HepG2 (cell line): ENCODE data around the gene WDR18. TPM values are rescaled to one million over a fixed set of nuclear protein-coding genes. Genes with fewer than 3 reads are reported as not detected.

Experiments
- CBFB ChIP-seq: sonication (generic); formaldehyde crosslinking; IDR thresholded peaks from 2 replicates; pipeline ENCODE4 v1.4.0; 2020; ENCODE audit warnings: missing genetic modification reagents
- CBX1 ChIP-seq: IDR thresholded peaks from one replicate; pipeline ENCODE4 v1.6.1; 2016; ENCODE audit warnings: antibody characterized with exemption, low read depth
- CEBPG ChIP-seq: IDR thresholded peaks from 2 replicates; pipeline ENCODE4 v1.6.1; 2016
- GFI1 ChIP-seq: sonication (generic); formaldehyde crosslinking; IDR thresholded peaks from 2 replicates; pipeline ENCODE4 v1.5.0; 2020; ENCODE audit warnings: missing genetic modification reagents, mild to moderate bottlenecking, borderline replicate concordance
- IRF1 ChIP-seq: sonication (generic); formaldehyde crosslinking; IDR thresholded peaks from 2 replicates; pipeline ENCODE4 v1.4.0; 2020; ENCODE audit warnings: low read depth, mild to moderate bottlenecking, missing genetic modification reagents
- JDP2 ChIP-seq: sonication (generic); formaldehyde crosslinking; IDR thresholded peaks from 2 replicates; pipeline ENCODE4 v1.8.1; 2022; ENCODE audit warnings: missing genetic modification reagents, borderline replicate concordance
- MED13 ChIP-seq: sonication (generic); formaldehyde crosslinking; IDR thresholded peaks from 2 replicates; pipeline ENCODE4 v1.5.0; 2020; ENCODE audit warnings: missing genetic modification reagents
- MTF1 ChIP-seq: sonication (generic); formaldehyde crosslinking; IDR thresholded peaks from 2 replicates; pipeline ENCODE4 v1.5.0; 2020; ENCODE audit warnings: missing genetic modification reagents
- RFXAP ChIP-seq: sonication (generic); formaldehyde crosslinking; IDR thresholded peaks from 2 replicates; pipeline ENCODE4 v1.4.0; 2020; ENCODE audit warnings: missing genetic modification reagents, borderline replicate concordance
- TAF15 ChIP-seq: fragments of 200-400 bp; formaldehyde crosslinking; IDR thresholded peaks from one replicate; pipeline ENCODE4 v1.6.1; 2018; ENCODE audit warnings: mild to moderate bottlenecking, low read depth, low read length; ENCODE audit not compliant: poor library complexity, severe bottlenecking
- TBP ChIP-seq: sonication (generic); formaldehyde crosslinking; IDR thresholded peaks from 2 replicates; pipeline ENCODE4 v1.5.0; 2020; ENCODE audit warnings: missing genetic modification reagents
- ZKSCAN8 ChIP-seq: IDR thresholded peaks from 2 replicates; pipeline ENCODE4 v1.6.1; 2016; ENCODE audit warnings: borderline replicate concordance, missing genetic modification reagents, missing compliant biosample characterization
- ZNF331 ChIP-seq: sonication (generic); formaldehyde crosslinking; IDR thresholded peaks from 2 replicates; pipeline ENCODE4 v1.4.0; 2020; ENCODE audit warnings: missing genetic modification reagents
- ZNF34 ChIP-seq: sonication (generic); formaldehyde crosslinking; IDR thresholded peaks from 2 replicates; pipeline ENCODE4 v1.4.0; 2020; ENCODE audit warnings: mild to moderate bottlenecking, missing genetic modification reagents, borderline replicate concordance
- ZNF607 ChIP-seq: sonication (generic); formaldehyde crosslinking; IDR thresholded peaks from 2 replicates; pipeline ENCODE4 v1.5.1; 2020; ENCODE audit warnings: missing genetic modification reagents, mild to moderate bottlenecking, borderline replicate concordance
- polyA plus RNA-seq, 8 experiments: library from polyadenylated mRNA; depleted of rRNA in 3 of 8; stranded (reverse) in 7 of 8; unstranded in 1 of 8; fragments of >200 nt; fragmentation: Illumina TruSeq in 4 of 8; extraction: Trizol in 4 of 8; gene quantifications; 2 replicates each; pipeline versions ENCODE4 v1.2.1 to v1.2.3, GENCODE V29; 2011 to 2016; ENCODE audit warnings: low read depth in 4 of 8, missing spikeins in 1 of 8, mixed read lengths in 1 of 8; ENCODE audit not compliant: insufficient read depth in 1 of 8
- total RNA-seq, 5 experiments: library from RNA; depleted of rRNA; stranded (reverse); fragments of >200 nt; fragmentation: Illumina TruSeq; extraction: Trizol; gene quantifications; 2 replicates each; pipeline ENCODE4 v1.2.3, GENCODE V29; 2016; ENCODE audit warnings: low read depth in 1 of 5
- TF ChIP-seq, protein P1 (sequence below): sonication (generic); formaldehyde crosslinking; IDR thresholded peaks from 2 replicates; pipeline ENCODE4 v1.8.1; 2022; ENCODE audit warnings: low read depth, mild to moderate bottlenecking, missing genetic modification reagents
- TF ChIP-seq, protein P2 (sequence below), 2 experiments: sonication (generic) in 1 of 2; formaldehyde crosslinking in 1 of 2; IDR thresholded peaks; 2 replicates each; pipeline versions ENCODE4 v1.6.1 to v1.9.0; 2014 to 2022; ENCODE audit warnings: antibody characterized with exemption in 1 of 2, borderline replicate concordance in 1 of 2, inconsistent platforms in 1 of 2, low read depth in 1 of 2, missing genetic modification reagents in 1 of 2
- TF ChIP-seq, protein P3 (sequence below): sonication (generic); formaldehyde crosslinking; conservative IDR thresholded peaks from 2 replicates; pipeline ENCODE4 v1.4.0; 2020; ENCODE audit warnings: missing genetic modification reagents

Gene WDR18
- total and polyA plus RNA-seq, 2 of the 13 experiments (the other 11 are each of a cell fraction or from before 2014, with no cell fraction given), result 36.4 to 47.6 TPM

- TF ChIP-seq MED13 (CRISPR knock-in tag) (no peak), IRF1 (CRISPR knock-in tag) (no peak), CBFB (CRISPR knock-in tag) (peak; percentile 94), ZNF607 (CRISPR knock-in tag) (no peak), TBP (CRISPR knock-in tag) (no peak), MTF1 (CRISPR knock-in tag) (no peak), RFXAP (no peak), ZNF34 (CRISPR knock-in tag) (no peak), CBX1 (no peak), ZKSCAN8 (CRISPR knock-in tag) (no peak), CEBPG (no peak), GFI1 (CRISPR knock-in tag) (no peak), TAF15 (no peak), JDP2 (no peak), ZNF331 (CRISPR knock-in tag) (peak; percentile 46; the same call in 1 of the 2 replicates)
- TF ChIP-seq, protein P1, sequence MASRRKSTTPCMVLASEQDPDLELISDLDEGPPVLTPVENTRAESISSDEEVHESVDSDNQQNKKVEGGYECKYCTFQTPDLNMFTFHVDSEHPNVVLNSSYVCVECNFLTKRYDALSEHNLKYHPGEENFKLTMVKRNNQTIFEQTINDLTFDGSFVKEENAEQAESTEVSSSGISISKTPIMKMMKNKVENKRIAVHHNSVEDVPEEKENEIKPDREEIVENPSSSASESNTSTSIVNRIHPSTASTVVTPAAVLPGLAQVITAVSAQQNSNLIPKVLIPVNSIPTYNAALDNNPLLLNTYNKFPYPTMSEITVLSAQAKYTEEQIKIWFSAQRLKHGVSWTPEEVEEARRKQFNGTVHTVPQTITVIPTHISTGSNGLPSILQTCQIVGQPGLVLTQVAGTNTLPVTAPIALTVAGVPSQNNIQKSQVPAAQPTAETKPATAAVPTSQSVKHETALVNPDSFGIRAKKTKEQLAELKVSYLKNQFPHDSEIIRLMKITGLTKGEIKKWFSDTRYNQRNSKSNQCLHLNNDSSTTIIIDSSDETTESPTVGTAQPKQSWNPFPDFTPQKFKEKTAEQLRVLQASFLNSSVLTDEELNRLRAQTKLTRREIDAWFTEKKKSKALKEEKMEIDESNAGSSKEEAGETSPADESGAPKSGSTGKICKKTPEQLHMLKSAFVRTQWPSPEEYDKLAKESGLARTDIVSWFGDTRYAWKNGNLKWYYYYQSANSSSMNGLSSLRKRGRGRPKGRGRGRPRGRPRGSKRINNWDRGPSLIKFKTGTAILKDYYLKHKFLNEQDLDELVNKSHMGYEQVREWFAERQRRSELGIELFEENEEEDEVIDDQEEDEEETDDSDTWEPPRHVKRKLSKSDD (CRISPR knock-in tag), result no peak
- TF ChIP-seq, protein P2, sequence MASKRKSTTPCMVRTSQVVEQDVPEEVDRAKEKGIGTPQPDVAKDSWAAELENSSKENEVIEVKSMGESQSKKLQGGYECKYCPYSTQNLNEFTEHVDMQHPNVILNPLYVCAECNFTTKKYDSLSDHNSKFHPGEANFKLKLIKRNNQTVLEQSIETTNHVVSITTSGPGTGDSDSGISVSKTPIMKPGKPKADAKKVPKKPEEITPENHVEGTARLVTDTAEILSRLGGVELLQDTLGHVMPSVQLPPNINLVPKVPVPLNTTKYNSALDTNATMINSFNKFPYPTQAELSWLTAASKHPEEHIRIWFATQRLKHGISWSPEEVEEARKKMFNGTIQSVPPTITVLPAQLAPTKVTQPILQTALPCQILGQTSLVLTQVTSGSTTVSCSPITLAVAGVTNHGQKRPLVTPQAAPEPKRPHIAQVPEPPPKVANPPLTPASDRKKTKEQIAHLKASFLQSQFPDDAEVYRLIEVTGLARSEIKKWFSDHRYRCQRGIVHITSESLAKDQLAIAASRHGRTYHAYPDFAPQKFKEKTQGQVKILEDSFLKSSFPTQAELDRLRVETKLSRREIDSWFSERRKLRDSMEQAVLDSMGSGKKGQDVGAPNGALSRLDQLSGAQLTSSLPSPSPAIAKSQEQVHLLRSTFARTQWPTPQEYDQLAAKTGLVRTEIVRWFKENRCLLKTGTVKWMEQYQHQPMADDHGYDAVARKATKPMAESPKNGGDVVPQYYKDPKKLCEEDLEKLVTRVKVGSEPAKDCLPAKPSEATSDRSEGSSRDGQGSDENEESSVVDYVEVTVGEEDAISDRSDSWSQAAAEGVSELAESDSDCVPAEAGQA (IDR thresholded peaks at IDR 0.05; ENCODE audit: low read depth), result no peak
- TF ChIP-seq, protein P2 (CRISPR knock-in tag; IDR thresholded peaks at IDR 0.05; ENCODE audit: borderline replicate concordance), result no peak
- TF ChIP-seq, protein P3, sequence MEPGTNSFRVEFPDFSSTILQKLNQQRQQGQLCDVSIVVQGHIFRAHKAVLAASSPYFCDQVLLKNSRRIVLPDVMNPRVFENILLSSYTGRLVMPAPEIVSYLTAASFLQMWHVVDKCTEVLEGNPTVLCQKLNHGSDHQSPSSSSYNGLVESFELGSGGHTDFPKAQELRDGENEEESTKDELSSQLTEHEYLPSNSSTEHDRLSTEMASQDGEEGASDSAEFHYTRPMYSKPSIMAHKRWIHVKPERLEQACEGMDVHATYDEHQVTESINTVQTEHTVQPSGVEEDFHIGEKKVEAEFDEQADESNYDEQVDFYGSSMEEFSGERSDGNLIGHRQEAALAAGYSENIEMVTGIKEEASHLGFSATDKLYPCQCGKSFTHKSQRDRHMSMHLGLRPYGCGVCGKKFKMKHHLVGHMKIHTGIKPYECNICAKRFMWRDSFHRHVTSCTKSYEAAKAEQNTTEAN, result no peak
Measured at GRCh38 chr19:1028062-1028926, 44.1 kb downstream of the WDR18 start (continued).
